Nephron progenitor cell (in vitro differentiated cells): ENCODE results near the gene HEXD.

ENCODE experiments used
- DNase-seq: peaks from one replicate; pipeline ENCODE4 v3.0.0; 2021
- H3K27ac Mint-ChIP-seq: 2 replicates; pipeline ENCODE4 v1.8.0; 2021; ENCODE audit warnings: mild to moderate bottlenecking, moderate library complexity, mixed read lengths
- H3K27me3 Mint-ChIP-seq: 2 replicates; pipeline ENCODE4 v1.8.0; 2021; ENCODE audit warnings: mild to moderate bottlenecking, low read depth, mixed read lengths; ENCODE audit not compliant: poor library complexity
- H3K36me3 Mint-ChIP-seq: 2 replicates; pipeline ENCODE4 v1.8.0; 2021; ENCODE audit warnings: low read depth, mixed read lengths
- H3K4me1 Mint-ChIP-seq: 2 replicates; pipeline ENCODE4 v1.8.0; 2021; ENCODE audit warnings: mixed read lengths
- H3K4me3 Mint-ChIP-seq: 2 replicates; pipeline ENCODE4 v1.8.0; 2021; ENCODE audit warnings: mild to moderate bottlenecking, moderate library complexity, mixed read lengths
- H3K9me3 Mint-ChIP-seq: 2 replicates; pipeline ENCODE4 v1.8.0; 2021; ENCODE audit warnings: mild to moderate bottlenecking, moderate library complexity, mixed read lengths
- CTCF ChIP-seq: fragments of 200-600 bp; sonication (generic); IDR thresholded peaks from 2 replicates; pipeline ENCODE4 v1.5.0; 2021; ENCODE audit warnings: antibody characterized with exemption

Gene HEXD

GRCh38 chr17:82399601-82400101 lies 18.5 kb upstream of the HEXD start:
- DNase-seq = no peak

GRCh38 chr17:82400206-82400605 lies 17.9 kb upstream of the HEXD start:
- Mint-ChIP-seq H3K36me3 (peaks cover 36% of the 10 kb centered on the region), H3K4me3 (no peak overlapping the region), H3K27ac (no peak overlapping the region), H3K27me3 (peaks cover 11% of the 10 kb centered on the region), H3K9me3 (no peaks in the 10 kb centered on the region), H3K4me1 (peaks cover 30% of the 10 kb centered on the region)
- no peak for DNase-seq
- TF ChIP-seq CTCF = no peak

More at GRCh38 chr17:82399601-82400101, 18.5 kb upstream of the HEXD start:
- H3K36me3 Mint-ChIP-seq = peaks cover 37% of the 10 kb centered on the region
- TF ChIP-seq CTCF = no peak
- peaks cover 11% of the 10 kb centered on the region for H3K27me3 Mint-ChIP-seq
- no peaks in the 10 kb centered on the region for H3K9me3 Mint-ChIP-seq
- H3K27ac Mint-ChIP-seq = peak overlapping the region; percentile 89
- H3K4me3 Mint-ChIP-seq = no peak overlapping the region
- H3K4me1 Mint-ChIP-seq = peaks cover 33% of the 10 kb centered on the region

- H3K9me3 Mint-ChIP-seq = no peaks in the 10 kb centered on the region
- peak overlapping the region; percentile 56 for H3K27ac Mint-ChIP-seq
- DNase-seq = no peak
- no peak overlapping the region for H3K4me3 Mint-ChIP-seq
- peaks cover 28% of the 10 kb centered on the region for H3K4me1 Mint-ChIP-seq
- peaks cover 35% of the 10 kb centered on the region for H3K36me3 Mint-ChIP-seq
- H3K27me3 Mint-ChIP-seq = peaks cover 11% of the 10 kb centered on the region
- TF ChIP-seq CTCF = no peak
Observed at GRCh38 chr17:82400830-82401229, 17.3 kb upstream of the HEXD start.

- Mint-ChIP-seq H3K9me3 (no peaks in the 10 kb centered on the region), H3K4me3 (no peak overlapping the region)
- TF ChIP-seq CTCF = no peak
Observed at GRCh38 chr17:82402865-82403264, 15.3 kb upstream of the HEXD start.

GRCh38 chr17:82403662-82404660 lies 14.2 kb upstream of the HEXD start:
- Mint-ChIP-seq H3K27me3 (peaks cover 5% of the 10 kb centered on the region), H3K9me3 (no peaks in the 10 kb centered on the region), H3K4me1 (peaks cover 23% of the 10 kb centered on the region), H3K36me3 (peaks cover 40% of the 10 kb centered on the region), H3K4me3 (no peak overlapping the region), H3K27ac (peak overlapping the region; percentile 54)
- TF ChIP-seq CTCF = no peak
- no peak for DNase-seq

More at GRCh38 chr17:82402865-82403264, 15.3 kb upstream of the HEXD start:
- Mint-ChIP-seq H3K27me3 (peaks cover 9% of the 10 kb centered on the region), H3K4me1 (peaks cover 15% of the 10 kb centered on the region), H3K27ac (no peak overlapping the region), H3K36me3 (peaks cover 40% of the 10 kb centered on the region)
- DNase-seq = no peak
